ENCODE results near the gene NDUFA8. TPM values are rescaled to one million over a fixed set of nuclear protein-coding genes. Genes with fewer than 3 reads are reported as not detected.

Gene NDUFA8
- total RNA-seq, 1 experiment from 2014 or later, result 70.7 TPM

DNA sequence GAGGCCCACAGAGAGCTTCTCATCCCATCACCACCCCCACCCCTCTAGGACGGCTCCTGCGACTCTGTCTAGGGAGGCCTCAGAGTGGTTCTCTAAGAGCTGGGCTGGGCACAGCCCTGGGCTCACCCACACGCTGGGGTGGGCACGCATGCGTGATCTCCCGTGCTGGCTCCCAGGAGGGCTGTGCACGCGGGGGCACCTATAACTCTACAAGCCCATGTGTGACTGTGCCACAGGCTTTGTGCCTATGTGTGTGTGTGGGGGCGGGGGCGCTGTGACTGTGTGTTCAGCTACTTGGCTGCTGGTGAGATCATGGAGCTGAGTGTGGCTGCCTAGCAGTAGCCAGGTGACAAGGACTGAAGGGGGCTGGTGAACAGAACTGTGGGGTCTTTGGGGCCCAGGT is 32.2 kb downstream of the NDUFA8 start:
- Mint-ChIP-seq H3K9me3 (no peaks in the 10 kb centered on the region), H3K4me1 (peaks cover 38% of the 10 kb centered on the region), H3K27me3 (ENCODE audit: low read depth) (peaks cover 50% of the 10 kb centered on the region), H3K4me3 (peak overlapping the region; percentile 47), H3K27ac (no peak overlapping the region), H3K36me3 (no peaks in the 10 kb centered on the region)
- ChIA-PET CTCF (interaction anchor here (0.6 to 24.3 kb wide), 16 partner anchors 12 to 229 kb away, joined by 3 to 627 read pairs (median 25); partner anchors contain the start of genes MORN5 and NDUFA8), POLR2A (interaction anchor here (0.9 to 1.0 kb wide), 2 partner anchors 138 to 219 kb away, joined by 3 read pairs; partner anchors contain the start of genes MRRF and RBM18)
- TF ChIP-seq TCF7 (CRISPR knock-in tag; IDR thresholded peaks at IDR 0.05; ENCODE audit: low read depth) (no peak), OVOL2 (CRISPR knock-in tag; IDR thresholded peaks at IDR 0.05; ENCODE audit: borderline replicate concordance) (no peak), ATF1 (CRISPR knock-in tag; IDR thresholded peaks at IDR 0.05) (no peak), PREB (CRISPR knock-in tag; IDR thresholded peaks at IDR 0.05; ENCODE audit: borderline replicate concordance) (no peak), ATF2 (CRISPR knock-in tag; IDR thresholded peaks at IDR 0.05; ENCODE audit: borderline replicate concordance, low read depth) (no peak), TP53 (CRISPR knock-in tag; IDR thresholded peaks at IDR 0.05) (no peak), AFF4 (CRISPR knock-in tag; IDR thresholded peaks at IDR 0.05; ENCODE audit: borderline replicate concordance) (no peak), FOXP1 (CRISPR knock-in tag; IDR thresholded peaks at IDR 0.05; ENCODE audit: borderline replicate concordance) (no peak), NR3C1 (CRISPR knock-in tag; conservative IDR thresholded peaks at IDR 0.05; ENCODE audit: low read depth) (no peak), ZBTB43 (CRISPR knock-in tag; IDR thresholded peaks at IDR 0.05) (no peak)
- TF ChIP-seq, protein P1, sequence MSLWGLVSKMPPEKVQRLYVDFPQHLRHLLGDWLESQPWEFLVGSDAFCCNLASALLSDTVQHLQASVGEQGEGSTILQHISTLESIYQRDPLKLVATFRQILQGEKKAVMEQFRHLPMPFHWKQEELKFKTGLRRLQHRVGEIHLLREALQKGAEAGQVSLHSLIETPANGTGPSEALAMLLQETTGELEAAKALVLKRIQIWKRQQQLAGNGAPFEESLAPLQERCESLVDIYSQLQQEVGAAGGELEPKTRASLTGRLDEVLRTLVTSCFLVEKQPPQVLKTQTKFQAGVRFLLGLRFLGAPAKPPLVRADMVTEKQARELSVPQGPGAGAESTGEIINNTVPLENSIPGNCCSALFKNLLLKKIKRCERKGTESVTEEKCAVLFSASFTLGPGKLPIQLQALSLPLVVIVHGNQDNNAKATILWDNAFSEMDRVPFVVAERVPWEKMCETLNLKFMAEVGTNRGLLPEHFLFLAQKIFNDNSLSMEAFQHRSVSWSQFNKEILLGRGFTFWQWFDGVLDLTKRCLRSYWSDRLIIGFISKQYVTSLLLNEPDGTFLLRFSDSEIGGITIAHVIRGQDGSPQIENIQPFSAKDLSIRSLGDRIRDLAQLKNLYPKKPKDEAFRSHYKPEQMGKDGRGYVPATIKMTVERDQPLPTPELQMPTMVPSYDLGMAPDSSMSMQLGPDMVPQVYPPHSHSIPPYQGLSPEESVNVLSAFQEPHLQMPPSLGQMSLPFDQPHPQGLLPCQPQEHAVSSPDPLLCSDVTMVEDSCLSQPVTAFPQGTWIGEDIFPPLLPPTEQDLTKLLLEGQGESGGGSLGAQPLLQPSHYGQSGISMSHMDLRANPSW (CRISPR knock-in tag; conservative IDR thresholded peaks at IDR 0.05; ENCODE audit: low read depth), result no peak
- ATAC-seq, result no peak
- DNase-seq (ENCODE audit: low spot score), result no peak

Measured in WTC11 (cell line).